Measurements from ENCODE around the gene CDK8.
A peak's percentile ranks its signal among the peaks of the same experiment; 100 is the strongest.
"Not testable (repeated sequence)": the region's sequence is repeated elsewhere in the genome, so short reads cannot be mapped to it uniquely, and the experiment has no call there.

CDK8 gene

DNA sequence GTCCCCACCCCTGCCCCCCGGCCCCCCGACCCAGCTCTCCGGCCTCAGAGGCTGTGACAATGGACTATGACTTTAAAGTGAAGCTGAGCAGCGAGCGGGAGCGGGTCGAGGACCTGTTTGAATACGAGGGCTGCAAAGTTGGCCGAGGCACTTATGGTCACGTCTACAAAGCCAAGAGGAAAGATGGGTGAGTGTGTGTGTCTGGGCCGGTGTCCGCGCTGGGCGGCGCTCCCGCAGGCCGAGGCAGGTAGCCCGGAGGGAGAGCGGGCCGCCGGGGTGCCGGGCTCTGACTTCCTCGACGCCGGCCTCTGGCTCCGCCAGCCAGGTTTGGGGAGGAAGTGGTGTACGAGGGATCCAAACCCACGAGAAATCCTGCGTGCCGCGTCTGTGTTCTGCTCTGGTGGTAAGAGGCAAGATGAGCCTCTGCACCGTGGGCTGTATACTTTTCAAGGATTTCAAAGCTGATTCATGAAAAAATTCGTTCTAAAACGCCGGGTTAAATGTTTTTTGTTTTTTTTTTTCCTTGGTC lies 718 bp downstream of the CDK8 start:
- DNase-seq, result peak; percentile 6

DNA sequence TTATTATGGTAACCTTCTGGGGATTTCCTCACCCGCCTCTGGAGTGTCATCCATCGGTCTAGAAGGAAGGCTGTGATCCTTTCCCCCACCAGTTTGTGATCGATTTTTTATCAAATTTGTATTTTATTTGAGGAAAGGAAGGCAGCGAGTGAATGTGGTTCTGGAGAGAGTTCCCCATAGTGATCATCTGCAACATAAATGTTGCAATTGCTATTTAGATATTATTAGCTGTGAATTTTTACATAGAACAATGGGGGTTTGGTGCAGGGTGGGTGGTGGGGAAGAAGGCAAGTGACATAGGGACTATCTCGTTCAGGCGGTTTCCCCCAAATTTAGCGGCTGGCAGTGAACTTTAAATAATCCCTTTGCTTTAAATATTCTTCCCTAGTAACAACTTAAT lies 1.2 kb downstream of the CDK8 start:
- no peak for DNase-seq

DNA sequence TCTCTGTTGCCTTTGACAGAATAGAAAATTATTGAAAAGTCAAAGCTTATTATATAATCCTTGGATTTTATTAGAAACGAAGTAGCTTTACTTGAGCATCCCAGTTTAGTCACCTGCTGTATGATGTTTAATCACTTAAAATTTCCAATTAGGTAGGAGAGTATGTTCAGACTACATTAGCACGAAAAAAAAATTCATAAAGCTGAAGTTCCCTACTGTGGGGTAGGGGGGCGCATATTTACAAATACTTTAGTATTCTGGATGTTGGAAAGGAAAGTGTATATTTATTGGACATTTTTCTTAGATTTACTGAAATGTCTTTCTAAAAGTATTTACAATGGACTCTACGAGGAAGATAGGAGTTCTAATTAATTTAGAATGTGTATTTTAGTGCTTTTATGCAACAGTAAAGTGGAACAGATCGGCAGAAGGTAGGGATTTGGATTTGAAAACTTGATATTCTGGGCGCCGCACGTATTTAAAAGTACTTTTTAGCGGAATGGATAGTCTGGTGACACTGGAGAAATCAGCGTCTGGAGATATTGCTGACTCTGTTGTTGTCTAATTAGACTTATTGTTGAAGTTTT lies 1.9 kb downstream of the CDK8 start:
- no peak for DNase-seq

DNA sequence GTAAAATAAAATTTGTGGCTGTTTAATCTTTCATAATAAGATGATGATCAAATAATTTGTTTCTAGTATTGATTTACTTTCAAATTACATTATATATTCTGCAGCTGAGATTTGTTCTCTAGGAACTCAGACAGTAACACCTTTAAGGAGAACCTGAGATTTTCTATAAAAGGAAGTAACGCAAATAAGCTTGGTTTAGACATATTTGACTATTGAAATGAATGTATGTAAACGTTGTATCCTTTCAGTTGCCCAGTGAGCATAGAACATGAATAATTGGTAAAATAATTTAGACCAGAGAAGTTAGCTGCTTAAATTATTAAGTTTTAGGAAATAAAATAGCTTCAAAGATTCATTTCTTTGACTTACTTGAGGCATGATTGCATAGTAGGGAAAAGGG lies 3.1 kb downstream of the CDK8 start:
- no peak for DNase-seq

DNA sequence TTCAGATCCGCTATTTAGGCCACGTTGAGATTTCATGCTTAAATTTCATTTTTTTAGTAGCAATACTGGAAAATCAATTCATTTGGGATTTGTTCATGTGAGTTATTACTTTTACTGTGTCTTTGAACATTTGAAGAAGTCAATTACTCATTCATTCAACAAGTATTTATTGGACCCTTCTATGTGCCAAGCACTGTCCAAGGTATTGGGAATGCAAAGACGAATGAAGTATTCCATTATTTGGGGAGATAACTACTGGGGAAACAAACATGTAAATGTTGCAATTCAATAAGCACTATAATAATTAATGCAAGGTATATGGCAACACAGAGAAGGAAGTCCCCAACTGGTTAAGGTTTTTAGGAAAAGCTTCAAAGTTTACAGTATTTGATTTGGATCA lies 5.7 kb downstream of the CDK8 start:
- DNase-seq, result no peak

DNA sequence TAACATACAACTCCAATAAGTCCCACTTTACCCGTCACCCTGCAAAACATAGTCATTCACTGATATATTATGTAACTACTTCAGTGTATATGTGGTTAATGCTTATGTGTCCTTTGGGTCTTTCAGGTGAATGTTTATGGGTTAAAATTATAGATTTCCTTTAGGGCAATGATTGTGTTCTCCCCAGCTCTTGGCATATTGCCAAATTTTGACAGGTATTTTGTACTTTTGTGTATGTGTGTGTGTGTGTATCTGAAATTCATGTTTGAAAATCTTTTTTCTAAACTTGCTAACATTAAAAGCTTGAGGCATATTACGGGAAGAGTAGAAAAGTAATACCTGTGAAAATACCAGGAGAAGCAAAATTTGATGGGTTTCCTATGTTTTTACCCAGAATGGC lies 8.2 kb downstream of the CDK8 start:
- DNase-seq, result peak; percentile 10

DNA sequence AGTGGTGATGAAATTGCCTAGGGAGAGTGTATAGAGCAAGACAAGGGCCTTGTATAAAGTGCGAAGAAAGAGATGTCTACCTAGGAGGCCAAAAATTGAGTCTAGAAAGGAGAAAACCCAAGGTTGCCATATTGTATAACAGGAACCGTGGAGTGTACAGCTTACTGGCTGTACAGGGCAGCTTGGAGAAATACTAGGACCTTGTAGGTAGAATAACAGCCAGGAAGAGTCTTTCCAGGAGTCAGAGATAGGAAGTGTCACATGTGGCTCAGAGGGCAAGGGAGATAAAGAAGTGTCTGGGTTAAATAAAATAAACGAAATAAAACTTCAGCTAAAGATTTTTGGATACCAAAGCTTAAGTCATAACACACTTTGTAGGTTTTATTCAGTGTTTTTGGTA lies 12.4 kb downstream of the CDK8 start:
- no peak for DNase-seq

DNA sequence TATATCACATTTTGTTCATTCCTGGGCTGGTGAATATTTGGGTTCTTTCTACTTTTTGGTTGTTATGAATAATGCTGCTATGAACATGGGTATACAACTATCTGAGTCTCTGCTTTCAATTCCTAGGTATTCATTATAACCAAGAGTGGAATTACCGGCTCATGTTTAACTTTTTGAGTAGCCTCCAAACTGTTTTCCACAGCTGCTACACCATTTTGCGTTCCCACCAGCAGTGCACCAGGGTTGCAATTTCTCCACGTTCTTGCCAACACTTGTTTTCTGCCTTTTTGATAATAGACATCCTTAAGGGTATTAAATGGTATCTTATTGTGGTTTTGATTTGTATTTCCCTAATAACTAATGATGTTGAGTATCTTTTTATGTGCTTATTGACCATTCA lies 16.8 kb downstream of the CDK8 start:
- DNase-seq, result no peak

DNA sequence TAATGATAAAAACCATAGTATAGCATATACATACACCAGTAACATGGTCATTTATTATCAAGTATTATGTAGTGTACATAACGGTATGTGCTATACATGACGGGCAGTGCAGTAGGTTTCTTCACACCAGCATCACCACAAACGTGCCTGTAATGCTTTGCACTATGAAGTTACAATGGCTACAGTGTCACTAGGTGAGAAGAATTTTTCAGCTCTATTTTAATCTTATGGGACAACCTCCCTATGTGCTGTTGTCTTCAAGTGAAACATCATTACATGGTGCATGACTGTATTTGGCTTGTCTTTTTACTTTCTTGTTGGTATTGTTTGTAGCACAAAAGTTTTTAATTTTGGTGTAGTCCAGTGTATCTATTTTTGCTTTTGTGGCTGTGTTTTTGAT lies 18.7 kb downstream of the CDK8 start:
- no peak for DNase-seq

DNA sequence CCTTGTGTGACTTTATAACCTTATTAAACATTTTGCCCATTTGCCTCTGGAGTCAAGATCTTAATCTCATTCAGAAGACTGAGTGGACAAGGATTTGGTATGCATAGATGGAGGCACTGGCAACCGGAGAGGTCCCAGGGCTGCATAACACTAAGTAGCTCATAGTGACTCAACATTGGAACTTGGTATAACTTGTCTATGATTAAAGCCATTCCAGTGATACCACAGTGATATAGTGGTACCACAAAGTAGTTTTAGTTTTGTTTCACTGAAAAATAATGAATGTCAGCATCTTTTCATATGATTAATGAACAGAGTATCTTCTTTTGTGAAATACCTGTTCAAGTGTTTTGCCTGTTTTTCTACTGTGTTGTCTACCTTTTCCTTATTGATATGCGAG lies 26.4 kb downstream of the CDK8 start:
- DNase-seq, result no peak

DNA sequence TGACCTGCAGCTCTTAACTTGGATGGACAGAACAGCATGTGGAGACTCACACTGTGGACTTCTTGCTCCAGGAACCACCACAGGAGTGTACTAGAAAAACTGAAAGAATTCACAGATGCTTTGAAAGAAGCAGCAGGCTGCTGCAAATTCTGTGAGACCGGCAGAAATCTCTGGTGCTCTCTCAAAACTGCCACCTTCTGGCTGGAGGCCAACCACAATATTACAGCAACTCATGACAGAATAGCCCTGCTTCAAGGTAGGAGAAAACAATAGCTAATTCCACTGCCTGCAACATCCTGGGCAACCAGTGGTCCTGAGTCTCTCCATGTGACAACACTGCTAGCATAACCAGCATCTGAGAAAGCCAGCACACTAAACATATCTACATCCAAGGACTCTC lies 26.9 kb downstream of the CDK8 start:
- DNase-seq, result no peak

DNA sequence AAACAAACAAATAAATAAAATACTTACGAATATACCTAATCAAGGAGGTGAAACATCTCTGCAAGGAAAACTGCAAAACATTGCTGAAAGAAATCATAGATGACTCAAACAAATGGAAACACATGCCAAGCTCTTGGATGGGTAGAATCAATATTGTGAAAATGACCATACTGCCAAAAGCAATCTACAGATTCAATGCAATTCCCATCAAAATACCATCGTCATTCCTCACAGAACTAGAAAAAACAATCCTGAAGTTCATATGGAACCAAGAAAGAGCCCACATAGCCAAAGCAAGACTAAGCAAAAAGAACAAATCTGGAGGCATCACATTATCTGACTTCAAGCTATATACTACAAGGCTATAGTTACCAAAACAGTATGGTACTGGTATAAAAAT lies 32.0 kb downstream of the CDK8 start:
- not testable (repeated sequence) for DNase-seq

DNA sequence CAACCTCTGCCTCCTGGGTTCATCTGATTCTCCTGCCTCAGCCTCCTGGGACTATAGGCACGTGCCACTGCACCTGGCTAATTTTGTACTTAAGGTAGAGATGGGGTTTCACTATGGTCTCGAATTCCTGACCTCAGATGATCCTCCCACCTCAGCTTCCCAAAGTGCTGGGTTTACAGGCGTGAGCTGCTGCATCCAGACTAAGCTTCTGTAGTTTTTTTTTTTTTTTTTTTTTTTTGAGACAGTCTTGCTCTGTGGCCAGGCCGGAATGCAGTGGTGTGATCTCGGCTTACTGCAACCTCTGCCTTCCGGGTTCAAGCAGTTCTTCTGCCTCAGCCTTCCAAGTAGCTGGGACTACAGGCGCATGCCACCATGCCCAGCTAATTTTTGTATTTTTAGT lies 34.9 kb downstream of the CDK8 start:
- DNase-seq, result not testable (repeated sequence)

DNA sequence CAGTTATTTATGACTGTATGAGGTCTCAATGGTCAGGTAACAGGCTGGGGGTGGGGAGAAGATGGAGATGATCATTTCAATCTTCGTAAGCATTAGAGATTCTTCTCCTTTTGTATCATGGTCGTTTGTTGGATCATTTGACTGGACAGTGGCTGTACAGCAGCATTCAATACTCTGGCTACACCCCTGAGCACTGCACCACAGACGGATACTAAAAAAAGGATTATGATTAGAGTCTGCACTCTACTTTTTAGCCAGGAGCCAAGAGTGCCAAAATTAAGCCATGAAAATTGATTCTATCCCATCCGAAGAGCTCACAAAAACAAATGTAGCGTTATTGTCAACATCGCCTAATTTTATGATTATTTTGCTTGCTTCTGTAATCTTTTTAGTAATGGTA lies 41.9 kb downstream of the CDK8 start:
- no peak for DNase-seq

DNA sequence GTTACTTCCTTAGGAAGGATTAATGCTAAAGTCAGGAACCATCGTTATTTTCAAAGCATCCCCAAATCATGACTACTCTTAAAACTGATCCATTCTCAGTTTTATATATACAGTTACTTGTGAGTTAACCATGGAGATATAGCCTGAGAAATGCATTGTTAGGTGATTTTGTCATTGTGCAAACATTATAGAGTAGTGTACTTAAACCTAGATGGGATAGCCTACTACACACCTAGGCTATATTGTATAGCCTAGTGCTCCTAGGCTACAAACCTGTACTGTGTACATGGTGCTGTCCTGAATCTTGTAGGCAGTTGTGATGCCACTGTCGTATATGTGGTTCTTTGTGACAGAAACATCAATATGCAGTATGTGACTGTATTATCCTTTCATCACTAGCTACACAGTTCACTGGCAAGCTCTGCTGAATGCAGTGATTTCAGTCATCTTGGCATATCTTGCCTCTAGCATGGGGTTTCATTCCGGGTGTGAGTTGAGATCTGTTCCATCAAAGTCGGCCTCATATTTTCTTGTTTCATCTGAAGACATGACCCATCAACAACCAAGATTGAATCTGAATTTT lies 45.3 kb downstream of the CDK8 start:
- DNase-seq, result no peak

DNA sequence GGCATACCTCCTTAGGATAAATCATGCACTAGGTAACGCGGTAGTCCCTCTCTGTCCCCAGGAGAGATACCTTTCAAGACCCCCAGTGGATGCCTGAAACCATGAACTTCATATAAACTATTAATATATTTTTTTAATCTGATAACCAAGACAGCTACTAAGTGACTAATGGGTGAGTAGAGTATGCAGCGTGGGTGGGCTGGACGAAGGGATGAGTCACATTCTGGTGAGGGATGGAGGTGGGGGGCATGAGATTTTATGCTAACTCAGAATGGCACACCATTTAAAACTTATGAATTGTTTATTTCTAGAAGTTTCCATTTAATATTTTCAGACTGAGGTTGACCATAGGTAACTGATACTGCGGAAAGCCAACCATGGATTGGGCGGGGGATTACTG lies 46.2 kb downstream of the CDK8 start:
- no peak for DNase-seq

DNA sequence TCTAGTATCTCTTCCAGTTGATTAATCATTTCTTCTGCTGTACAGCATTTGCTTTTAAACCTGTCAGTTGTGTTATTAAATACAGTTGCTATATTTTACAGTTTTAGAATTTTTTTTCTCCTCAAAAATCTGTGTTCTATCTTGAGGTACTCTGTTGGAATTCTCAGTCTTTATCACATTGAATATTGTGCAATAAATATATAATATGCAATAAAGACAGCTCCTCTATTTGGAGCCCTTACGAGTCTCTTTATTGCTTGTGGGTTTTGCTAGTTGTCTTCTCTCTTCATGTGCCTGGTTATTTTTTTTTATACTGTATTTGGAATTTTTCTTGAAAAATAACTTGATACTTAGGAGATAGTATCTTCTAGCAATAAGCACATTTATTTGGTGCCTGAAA lies 51.7 kb downstream of the CDK8 start:
- DNase-seq, result no peak

DNA sequence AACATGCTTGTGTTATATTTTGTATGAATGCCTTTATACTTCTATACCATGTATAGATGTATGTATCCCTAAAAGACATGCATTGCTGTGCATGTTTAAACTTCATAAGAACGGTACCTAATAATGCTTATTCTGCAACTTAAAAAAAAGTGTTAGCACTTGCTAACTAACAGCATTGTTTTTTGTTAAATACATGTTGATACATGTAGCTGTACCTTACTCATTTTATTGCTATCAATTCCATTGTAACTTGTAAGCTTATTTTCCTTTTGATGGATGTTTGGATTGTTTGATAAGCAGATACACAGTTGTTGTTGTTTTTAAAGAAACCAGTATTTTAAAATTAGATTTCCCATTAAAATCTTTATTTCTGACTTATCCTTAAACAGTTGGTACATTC lies 53.8 kb downstream of the CDK8 start:
- no peak for DNase-seq

DNA sequence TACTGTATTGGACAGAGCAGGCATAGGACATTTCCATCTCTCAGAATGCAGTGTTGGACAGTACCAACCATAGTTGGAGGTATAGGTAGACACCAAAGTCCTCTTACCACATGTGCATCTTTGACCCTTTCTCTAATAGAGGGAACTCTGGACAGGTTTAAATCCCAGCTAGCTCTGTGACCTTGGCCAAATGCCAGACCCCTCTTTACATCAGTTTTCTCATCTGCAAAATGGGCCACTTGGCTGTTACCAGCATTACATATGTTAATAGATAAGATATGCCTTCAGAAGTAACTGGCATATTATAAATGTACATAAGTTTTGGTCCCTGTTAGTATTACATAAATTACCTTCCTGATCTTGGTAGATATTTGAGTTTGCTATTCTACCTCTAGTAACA lies 54.3 kb downstream of the CDK8 start:
- no peak for DNase-seq

DNA sequence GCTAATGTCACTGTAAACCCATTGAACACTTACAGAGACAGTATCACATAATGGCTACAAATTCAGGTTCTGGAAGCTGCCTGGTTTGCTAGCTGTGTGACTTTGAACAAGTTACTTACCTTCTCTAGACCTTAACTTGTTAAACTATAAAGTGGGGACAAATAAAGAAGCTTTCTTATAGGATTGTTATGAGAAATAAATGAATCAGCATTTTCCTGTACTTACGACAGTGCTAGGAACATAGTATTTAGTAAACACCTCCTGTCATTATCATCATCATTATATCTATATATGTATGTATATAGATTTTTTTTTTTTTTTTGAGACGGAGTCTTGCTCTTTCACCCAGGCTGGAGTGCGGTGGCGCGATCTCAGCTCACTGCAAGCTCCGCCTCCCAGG lies 54.9 kb downstream of the CDK8 start:
- no peak for DNase-seq

DNA sequence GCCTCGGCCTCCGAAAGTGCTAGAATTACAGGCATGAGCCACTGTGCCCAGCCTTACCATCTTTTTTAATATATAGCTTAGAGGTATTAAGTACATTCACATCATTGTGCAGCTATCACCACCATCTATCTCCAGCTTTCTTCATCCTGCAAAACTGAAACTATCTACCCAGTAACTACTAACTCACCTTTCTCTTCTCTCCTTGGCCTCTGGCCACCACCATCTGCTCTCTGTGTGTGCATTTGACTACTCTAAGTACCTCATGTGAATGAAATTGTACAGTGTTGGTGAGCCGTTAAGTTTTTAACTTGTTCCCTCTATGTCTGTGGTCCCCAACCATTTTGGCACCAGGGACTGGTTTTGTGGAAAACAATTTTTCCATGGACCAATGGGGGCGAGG lies 56.1 kb downstream of the CDK8 start:
- no peak for DNase-seq

DNA sequence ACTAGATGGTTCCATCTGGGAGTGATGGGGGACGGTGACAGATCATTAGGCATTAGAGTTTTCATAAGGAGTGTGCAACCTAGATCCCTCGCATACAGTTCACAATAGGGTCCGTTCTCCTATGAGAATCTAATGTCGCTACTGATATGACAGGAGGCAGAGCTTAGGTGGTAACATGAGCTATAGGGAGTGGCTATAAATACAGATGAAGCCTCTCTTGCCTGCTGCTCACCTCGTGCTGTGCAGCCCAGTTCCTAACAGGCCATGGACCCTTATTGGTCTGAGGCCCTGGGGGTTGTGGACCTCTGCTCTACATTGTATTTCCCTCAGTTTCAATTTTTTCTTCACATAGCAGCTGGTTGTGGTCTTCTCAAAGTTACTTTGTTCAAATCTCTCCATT lies 56.5 kb downstream of the CDK8 start:
- no peak for DNase-seq

DNA sequence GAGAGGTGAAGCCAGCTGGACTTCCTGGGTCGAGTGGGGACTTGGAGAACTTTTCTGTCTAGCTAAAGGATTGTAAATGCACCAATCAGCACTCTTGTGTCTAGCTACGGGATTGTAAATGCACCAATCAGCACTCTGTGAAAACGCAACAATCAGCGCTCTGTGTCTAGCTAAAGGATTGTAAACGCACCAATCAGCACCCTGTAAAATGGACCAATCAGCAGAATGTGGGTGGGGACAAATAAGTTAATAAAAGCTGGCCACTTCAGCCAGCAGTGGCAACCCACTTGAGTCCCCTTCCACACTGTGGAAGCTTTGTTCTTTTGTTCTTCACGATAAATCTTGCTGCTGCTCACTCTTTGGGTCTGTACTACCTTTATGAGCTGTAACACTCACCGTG lies 58.1 kb downstream of the CDK8 start:
- not testable (repeated sequence) for DNase-seq

DNA sequence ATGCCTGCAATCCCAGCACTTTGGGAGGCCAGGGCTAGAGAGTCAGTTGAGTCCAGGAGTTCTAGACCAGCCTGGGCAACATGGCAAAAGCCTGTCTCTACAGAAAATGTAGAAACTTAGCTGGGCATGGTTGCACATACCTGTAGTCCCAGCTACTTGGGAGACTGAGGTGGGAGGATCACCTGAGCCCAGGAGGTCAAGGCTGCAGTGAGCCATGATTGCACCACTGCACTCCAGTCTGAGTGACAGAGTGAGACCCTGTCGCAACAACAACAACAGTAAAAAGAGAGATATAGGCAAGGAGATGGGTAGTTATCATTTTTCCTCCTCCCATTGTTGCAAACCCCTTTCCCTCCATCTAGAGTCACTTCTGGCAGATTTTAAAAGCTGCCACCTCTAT lies 62.2 kb downstream of the CDK8 start:
- DNase-seq, result not testable (repeated sequence)

DNA sequence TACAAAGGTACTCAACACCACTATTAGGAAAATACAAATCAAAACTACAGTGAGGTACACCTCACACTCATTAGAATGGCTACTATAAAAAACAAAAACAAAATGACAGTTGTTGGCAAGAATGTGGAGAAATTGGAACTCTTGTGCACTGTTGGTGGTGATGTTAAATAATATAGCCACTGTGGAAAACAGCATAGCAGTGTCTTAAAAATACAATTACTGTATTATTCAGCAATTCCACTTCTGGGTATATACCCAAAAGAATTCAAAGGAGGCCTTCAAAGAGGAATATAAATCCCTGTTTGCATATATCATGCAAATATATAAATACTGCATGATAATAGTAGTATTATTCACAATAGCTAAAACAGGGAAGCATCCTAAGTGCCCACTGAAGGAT lies 66.8 kb downstream of the CDK8 start:
- no peak for DNase-seq
